ENCODE measurements around the gene AKT3.

Gene AKT3

DNA sequence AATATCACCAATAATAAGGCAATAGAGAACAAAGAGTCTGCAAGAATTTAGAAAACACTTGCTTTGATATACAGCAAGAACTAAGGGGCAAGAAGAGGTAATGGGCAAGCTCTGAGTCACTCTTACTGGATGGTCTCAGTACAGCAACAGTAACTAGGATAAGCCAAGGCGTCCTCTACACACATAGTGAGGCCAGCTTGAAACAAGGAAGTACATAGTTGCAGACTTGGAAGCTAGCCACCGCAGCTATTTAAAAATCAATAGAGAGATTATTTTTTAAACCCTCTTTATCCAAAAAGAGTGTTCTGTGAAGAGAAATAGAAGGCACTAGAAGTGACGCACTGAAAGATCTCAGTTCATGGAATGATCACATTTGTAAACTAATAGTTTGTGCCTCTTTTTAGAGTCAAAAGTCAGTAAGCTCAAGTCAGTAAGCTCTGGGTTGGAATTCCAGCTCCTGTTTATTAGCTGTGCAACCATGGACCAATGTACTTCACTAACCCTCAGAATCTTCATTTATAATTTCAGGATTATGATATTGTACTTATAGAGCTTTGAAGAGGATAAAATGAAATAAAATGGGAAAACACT is 118.6 kb downstream of the AKT3 start:
- DNase-seq (ENCODE audit: low spot score), result no peak

DNA sequence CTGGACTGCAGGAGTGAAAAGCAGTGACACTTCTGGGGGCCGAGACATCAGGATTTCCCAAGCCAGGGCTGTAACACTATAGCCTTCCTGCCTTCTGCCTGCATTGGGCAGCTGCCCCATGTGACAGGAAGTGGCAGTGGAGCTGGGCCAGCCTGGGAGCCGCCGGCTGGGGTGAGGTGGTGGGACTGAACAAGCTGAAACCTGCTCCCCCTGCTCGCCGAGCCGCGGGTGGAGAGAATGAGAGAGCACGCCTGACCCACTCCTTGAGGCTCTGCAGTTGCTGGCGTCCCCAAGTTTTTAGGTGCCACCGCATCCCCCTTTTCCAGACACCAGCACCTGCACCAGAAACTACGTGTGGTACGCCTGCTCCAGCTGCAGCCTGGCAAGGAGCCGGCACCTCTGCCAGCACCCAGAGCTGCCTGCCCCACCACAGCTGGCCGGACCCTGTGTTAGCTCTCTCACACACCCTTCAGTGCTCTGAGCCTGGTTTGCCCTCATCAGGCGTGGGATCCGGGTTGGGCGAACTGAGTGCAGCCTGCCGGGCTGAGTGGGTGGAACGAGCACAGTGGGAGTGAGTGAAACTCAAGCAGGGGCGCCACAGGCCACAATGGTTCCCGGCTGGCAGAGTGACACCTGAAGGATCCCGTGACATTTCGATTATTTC is 119.4 kb downstream of the AKT3 start:
- DNase-seq (ENCODE audit: low spot score), result no peak

GRCh38 chr1:243729956-243730355 is 120.1 kb downstream of the AKT3 start:
- DNase-seq (ENCODE audit: low spot score), result no peak

DNA sequence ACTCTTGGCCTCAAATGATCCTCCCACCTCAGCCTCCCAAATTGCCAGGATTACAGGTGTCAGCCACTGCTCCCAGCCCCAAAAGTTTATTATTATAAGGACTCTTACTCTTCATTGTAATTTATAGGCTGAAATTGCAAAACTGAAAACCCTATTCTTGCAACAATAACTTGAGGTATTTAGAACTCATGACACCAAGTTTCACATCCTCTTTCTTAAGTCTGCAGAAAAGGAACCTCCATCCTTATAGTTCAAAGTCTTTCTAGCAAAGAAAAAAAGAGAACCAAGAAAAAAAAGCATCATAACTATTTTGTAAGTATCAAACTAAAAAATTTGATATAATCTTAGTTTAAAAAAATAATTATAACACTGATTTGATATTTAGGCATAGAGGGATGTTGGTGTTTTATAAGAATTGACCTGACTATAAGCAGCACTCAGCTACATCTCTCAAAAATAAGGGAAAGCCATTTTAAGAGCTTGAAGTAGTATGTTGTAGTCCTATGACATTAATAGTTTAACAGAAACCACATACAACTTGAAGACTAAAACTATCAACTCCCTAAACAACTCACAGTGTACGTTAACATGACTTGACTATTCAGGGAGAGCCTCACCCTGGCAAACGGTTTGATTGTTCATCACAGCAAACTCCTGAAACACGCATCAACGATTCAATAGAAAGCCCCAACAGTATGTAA is 122.4 kb downstream of the AKT3 start:
- no peak for DNase-seq (ENCODE audit: low spot score)

DNA sequence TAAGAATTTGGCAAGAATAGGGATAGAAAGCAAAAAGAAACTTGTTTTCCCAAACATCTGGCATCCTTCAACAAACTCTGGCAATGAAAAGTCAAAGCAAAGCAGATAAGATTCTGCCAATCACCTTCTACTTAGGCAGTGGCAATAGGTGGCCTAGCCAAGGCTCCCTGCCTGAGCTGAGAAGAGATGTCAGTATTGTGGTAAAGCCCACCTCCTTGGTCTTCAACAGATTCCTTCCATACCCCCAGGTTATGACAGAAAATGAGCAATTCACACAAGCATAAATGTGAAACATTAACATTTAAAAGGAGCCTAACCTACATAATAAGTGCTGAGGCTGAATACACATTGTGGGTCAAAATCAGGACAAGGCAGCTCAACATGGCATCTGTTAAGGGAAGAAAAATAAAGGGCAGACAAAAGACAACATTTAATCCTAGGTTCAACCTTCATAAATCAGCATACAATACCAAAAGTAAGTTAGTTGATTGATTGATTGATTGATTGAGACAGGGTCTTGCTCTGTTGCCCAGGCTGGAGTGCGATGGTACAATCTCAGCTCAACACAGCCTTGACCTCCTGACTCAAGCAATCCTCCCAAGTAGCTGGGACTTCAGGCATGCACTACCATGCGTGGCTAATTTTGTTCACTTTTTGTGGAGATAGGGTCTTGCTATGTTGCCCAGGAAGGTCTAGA is 123.1 kb downstream of the AKT3 start:
- DNase-seq (ENCODE audit: low spot score), result no peak

GRCh38 chr1:243725846-243726245 is 124.2 kb downstream of the AKT3 start:
- DNase-seq (ENCODE audit: low spot score), result no peak

DNA sequence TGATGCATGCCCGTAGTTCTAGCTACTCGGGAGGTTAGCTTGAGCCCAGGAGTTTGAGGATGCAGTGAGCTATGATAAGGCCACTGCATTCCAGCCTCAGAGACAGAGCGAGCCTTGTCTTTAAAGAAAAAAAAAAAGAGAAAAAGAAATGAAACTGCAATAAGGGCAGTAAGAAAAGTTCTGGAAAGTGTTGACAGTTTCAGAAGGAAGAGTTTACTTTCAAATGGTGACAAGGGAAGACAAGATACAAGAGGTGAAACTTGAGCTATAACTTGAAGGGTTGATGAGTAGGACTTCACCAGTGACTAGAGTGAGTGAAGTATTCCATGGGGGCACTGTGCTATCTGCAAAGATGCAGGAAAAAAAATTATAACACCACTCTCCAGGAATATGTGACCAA is 125.0 kb downstream of the AKT3 start:
- DNase-seq (ENCODE audit: low spot score), result no peak

- no peak for DNase-seq (ENCODE audit: low spot score)
Measured at GRCh38 chr1:243723458-243724043, 126.5 kb downstream of the AKT3 start.

DNA sequence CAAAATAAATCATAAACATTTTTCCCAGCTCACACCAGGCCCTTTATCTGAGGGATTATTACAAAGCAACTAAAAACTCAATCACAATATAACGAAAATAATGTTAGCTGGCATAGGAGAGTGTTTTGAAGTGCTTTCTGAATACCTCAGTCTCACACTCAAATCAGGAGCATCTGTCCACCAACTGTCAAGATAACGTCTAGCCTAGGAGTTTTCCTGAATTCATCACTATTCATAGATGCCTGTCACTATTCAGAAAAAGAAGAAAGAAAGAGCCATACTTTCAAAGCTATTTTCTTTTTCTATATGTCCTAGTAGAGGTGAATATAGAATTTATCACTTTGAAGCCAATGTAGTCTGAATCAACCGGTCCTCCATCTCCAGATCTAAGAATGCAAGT is 127.0 kb downstream of the AKT3 start:
- DNase-seq (ENCODE audit: low spot score), result no peak

GRCh38 chr1:243719476-243719875 is 130.6 kb downstream of the AKT3 start:
- DNase-seq (ENCODE audit: low spot score), result no peak

- no peak for DNase-seq (ENCODE audit: low spot score)
Measured at GRCh38 chr1:243718893-243719292, 131.2 kb downstream of the AKT3 start.

DNA sequence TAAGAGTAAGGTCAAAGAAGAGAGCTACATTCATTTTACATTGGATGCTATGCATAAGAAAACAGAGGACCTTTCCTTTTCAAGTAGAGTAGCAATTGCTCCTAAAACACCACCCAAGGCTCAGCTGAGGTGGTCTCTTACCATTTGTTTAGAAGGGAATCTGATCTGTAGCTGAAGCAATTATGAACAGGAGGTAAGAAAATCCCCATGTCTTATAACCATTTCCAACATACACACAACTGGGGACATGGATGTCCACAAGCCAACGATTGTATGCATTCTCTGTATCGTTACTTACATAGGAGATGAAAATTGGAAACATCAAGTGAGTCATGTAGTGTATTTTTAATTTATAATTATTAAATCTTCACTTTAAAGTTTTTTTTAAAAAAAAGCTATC is 132.0 kb downstream of the AKT3 start:
- no peak for DNase-seq (ENCODE audit: low spot score)

DNA sequence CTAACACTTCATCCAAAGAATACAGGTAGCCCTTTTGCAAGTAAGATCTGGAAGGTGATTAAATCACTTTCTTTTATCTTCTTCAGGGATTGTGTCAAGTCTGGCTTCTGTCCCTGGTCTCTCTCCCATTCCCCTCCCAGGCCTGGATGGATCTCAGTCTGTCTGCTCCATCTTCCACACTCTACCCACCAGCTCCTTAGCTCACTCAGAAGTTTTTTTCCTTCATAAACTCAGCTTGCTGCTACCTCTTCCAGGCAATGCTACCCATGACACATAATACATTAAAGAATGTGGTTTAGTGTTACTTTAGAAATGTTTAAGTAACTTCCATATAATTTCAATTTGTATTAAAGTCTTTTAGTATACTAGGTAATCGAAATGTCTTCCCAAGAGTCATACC is 133.1 kb downstream of the AKT3 start:
- no peak for DNase-seq (ENCODE audit: low spot score)

- DNase-seq (ENCODE audit: low spot score), result no peak
Measured at GRCh38 chr1:243715285-243715684, 134.8 kb downstream of the AKT3 start.

DNA sequence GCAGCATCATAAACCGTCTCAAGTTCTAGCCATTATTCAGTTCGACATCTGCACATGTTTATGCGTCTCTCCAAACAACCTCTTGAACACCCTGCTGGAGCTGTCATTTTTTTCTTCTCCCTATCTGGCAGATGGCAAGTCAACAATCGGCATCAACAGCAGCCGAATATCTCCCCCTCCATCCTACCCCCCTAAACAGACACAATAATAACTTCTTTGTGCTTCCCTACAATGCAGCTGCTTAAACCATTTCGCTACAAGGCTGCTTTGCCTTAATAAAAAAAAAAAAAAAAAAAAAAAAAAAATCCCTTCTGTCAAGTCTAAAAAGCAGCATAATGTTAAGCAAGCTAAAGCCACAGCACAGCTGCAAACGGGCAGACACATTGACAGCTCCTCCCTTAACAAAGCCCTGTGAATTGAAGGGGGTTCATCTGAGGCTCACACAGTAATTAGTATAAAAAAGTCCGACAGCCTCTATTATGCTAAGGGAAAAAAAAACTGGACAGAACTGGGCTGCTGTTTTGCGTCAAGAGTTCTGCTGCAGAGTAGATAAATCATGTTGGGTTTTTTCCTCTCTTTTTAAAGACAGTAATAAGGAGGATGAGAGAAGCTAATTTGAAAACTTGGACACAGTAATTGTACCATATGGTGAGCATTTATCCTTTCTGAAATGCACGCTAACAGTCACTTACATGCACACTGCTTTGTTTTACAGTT is 136.4 kb downstream of the AKT3 start:
- DNase-seq (ENCODE audit: low spot score), result peak; percentile 39

GRCh38 chr1:243712941-243713340 is 137.1 kb downstream of the AKT3 start:
- peak; percentile 22 for DNase-seq (ENCODE audit: low spot score)

DNA sequence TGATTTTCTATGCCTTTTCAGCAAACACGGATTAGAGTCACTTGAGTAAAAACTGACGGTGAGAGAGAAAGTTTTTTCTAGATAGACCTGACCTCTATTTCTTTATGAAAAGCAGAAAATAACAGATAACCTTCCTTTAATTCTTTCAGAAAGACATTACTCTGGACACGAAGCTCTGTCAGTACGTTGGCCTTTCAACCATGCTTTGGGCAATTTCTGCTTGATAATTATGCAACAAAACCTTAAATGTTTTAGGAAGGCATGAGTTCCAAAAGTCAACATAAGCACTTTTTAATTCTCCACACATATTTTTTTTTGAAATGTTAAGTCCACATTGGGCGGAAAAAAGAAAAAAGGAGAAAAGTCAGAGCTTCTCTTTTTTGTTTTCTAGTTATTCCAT is 137.8 kb downstream of the AKT3 start:
- no peak for DNase-seq (ENCODE audit: low spot score)

- DNase-seq (ENCODE audit: low spot score), result no peak
Measured at GRCh38 chr1:243710467-243710866, 139.6 kb downstream of the AKT3 start.

GRCh38 chr1:243708210-243708609 is 141.8 kb downstream of the AKT3 start:
- DNase-seq (ENCODE audit: low spot score), result peak; percentile 15

DNA sequence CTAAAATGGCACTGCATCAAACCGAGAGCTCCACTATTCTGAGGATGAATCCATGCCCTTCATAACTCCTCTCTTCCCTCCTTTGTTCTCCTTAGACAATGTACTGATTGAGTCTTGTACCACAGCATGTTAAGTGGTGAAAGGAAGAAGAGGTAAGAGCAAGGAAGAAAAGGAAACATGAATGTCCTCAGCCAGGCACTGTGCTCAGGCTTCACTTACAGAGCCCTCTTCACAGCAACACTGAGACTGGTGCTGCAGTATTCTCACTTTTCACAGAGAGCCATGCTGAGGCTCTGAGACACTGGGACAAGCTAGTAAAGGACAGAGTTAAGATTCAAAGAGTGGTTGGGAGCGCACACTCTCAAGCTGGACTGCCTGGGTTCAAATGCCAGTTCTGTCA is 143.5 kb downstream of the AKT3 start:
- DNase-seq (ENCODE audit: low spot score), result no peak

DNA sequence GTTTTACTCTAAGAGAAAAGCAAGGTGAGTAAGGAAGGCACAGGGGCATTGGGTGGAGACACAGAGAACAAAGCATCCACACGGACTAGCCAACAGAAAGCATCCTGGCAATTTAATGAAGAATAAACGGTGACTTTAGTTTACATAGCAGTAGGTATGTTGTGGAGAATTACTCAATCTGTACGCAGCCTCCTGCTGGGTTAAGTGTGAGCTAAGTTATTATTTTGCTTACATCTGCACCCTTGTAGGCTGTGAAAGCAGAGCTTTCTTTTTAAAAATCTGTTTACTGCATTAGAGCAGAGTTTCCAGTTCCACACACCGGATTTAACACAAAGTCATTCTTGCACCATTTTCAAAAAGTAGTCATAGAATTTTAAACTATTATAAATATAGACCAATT is 144.5 kb downstream of the AKT3 start:
- DNase-seq (ENCODE audit: low spot score), result no peak

DNA sequence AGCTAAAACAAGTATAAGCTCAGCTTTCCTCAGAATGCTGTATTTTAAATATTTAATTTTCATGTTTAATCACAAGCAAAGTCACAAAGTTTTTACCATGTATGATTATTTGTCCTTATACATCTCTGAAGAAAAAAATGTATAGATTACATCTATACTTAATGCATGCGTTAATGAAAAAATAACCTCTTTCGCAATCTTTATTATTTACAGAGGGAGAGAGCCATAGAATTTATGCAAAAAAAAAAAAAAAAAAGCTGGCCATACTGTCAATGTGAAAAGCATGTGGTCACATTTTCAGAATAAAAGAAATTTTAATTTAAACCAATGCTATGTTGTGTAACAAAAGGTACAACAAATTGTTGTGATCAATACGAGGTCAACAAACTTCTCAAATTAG is 148.2 kb downstream of the AKT3 start:
- DNase-seq (ENCODE audit: low spot score), result no peak
